Hepatocyte (in vitro differentiated cells): ENCODE measurements around the gene FREM1.

Experiments
- CTCF ChIP-seq: fragments of 200-600 bp; sonication (generic); IDR thresholded peaks from 2 replicates; pipeline ENCODE4 v1.5.1; 2016; ENCODE audit warnings: antibody characterized with exemption, mild to moderate bottlenecking; ENCODE audit not compliant: poor library complexity
- EZH2 ChIP-seq: fragments of 200-600 bp; sonication (generic); IDR thresholded peaks from 2 replicates; pipeline ENCODE4 v1.6.1; 2016; ENCODE audit warnings: antibody characterized with exemption, mild to moderate bottlenecking, borderline replicate concordance
- EZH2phosphoT487 ChIP-seq: fragments of 200-600 bp; sonication (generic); IDR thresholded peaks from one replicate; pipeline ENCODE4 v1.6.1; 2018; ENCODE audit warnings: antibody characterized with exemption, mild to moderate bottlenecking, low read depth, moderate library complexity; ENCODE audit not compliant: unreplicated experiment, severe bottlenecking

DNA sequence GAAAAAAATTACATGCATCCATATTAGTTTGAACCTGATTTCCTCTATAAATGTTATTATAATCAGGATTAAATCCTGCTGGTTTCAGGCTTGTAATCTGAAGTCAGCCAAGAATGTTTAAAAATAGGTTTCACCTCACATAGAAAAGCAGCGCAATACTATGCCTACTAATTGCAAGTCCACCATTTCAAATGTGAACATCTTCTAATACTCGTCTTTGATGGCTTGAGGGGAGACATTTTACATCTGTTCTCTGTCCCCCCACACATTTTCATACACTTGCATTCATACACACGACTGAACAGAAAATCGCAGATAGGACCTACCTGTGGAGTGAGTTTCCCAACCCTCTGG lies 41.8 kb downstream of the FREM1 start:
- TF ChIP-seq CTCF (no peak), EZH2 (no peak), EZH2phosphoT487 (no peak)
